Measurements from ENCODE around the gene PQBP1.

DNA sequence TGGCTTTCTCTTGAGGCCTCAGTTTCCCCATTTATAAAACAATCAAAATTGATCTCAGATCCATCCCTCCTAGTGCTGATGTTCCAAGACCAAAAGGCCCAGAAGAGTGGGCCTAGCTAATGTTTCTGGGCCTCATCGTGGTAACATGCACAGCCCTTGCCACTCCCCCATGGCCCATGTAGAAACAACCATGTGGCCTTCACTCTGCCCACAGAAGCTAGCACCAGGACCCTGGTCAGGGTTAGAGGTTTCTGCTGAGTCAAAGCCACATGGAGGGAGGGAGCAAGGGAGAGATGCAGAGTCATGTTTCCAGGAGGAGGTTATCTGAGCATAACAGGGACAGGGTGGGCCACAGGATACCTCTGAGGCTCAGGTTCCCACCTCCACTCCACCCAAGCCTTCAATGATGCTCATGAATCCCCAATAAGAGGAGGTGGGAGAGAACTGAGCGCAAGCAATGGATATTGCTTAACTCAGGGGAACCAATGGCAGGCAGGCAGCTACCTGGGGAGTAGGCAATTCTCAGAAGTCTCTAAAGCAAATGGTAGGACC lies 42.8 kb downstream of the PQBP1 start:
- TF ChIP-seq, protein P1, sequence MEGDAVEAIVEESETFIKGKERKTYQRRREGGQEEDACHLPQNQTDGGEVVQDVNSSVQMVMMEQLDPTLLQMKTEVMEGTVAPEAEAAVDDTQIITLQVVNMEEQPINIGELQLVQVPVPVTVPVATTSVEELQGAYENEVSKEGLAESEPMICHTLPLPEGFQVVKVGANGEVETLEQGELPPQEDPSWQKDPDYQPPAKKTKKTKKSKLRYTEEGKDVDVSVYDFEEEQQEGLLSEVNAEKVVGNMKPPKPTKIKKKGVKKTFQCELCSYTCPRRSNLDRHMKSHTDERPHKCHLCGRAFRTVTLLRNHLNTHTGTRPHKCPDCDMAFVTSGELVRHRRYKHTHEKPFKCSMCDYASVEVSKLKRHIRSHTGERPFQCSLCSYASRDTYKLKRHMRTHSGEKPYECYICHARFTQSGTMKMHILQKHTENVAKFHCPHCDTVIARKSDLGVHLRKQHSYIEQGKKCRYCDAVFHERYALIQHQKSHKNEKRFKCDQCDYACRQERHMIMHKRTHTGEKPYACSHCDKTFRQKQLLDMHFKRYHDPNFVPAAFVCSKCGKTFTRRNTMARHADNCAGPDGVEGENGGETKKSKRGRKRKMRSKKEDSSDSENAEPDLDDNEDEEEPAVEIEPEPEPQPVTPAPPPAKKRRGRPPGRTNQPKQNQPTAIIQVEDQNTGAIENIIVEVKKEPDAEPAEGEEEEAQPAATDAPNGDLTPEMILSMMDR (IDR thresholded peaks at IDR 0.05): no peak
- no peak for TF ChIP-seq POLR2A (IDR thresholded peaks at IDR 0.05)
